HG03469 (cell line): ENCODE results near the gene GPHB5.

Source experiments
- ATAC-seq: cut with Tn5 transposase; IDR thresholded peaks from one replicate; pipeline ENCODE4 v1.9.1; 2021; ENCODE audit warnings: mild to moderate bottlenecking, moderate library complexity, moderate number of reproducible peaks; ENCODE audit not compliant: unreplicated experiment

Gene GPHB5

GRCh38 chr14:63267171-63267570 lies 51.6 kb downstream of the GPHB5 start:
- ATAC-seq = no peak

- no peak for ATAC-seq
Measured at GRCh38 chr14:63266106-63266505, 52.6 kb downstream of the GPHB5 start.
